Fibroblast of pulmonary artery (primary cell): ENCODE data around the gene MSTN.
"Not testable (repeated sequence)": the region's sequence is repeated elsewhere in the genome, so short reads cannot be mapped to it uniquely, and the experiment has no call there.

ENCODE experiments used
- DNase-seq: peaks from one replicate; pipeline ENCODE4 v3.0.0-alpha.2; 2010; ENCODE audit warnings: low read depth
- H3K4me3 ChIP-seq: replicated peaks from 2 replicates; pipeline ENCODE4 v1.5.1; 2011; ENCODE audit warnings: low read depth, mild to moderate bottlenecking, control low read depth, low read length, moderate library complexity
- CTCF ChIP-seq: IDR thresholded peaks from 2 replicates; pipeline ENCODE4 v1.5.1; 2011; ENCODE audit warnings: mild to moderate bottlenecking, control low read depth, low read length, inconsistent platforms; ENCODE audit errors: missing control alignments

MSTN gene

GRCh38 chr2:190031969-190032618 is 30.4 kb downstream of the MSTN start:
- TF ChIP-seq CTCF = no peak
- DNase-seq = no peak
- H3K4me3 ChIP-seq = no peak overlapping the region

- DNase-seq = peak; percentile 62
- H3K4me3 ChIP-seq = no peak overlapping the region
- TF ChIP-seq CTCF = peak; percentile 67
Measured at GRCh38 chr2:190023860-190024259, 38.7 kb downstream of the MSTN start.

- DNase-seq = no peak
- TF ChIP-seq CTCF = no peak
Measured at GRCh38 chr2:190020720-190021119, 41.8 kb downstream of the MSTN start.

GRCh38 chr2:190017837-190018236 is 44.7 kb downstream of the MSTN start:
- TF ChIP-seq CTCF = no peak
- H3K4me3 ChIP-seq = no peak overlapping the region
- DNase-seq = no peak

More at GRCh38 chr2:190020720-190021119, 41.8 kb downstream of the MSTN start:
- H3K4me3 ChIP-seq = no peak overlapping the region

- not testable (repeated sequence) for H3K4me3 ChIP-seq, DNase-seq
Measured at GRCh38 chr2:190015969-190016368, 46.6 kb downstream of the MSTN start.
